Endothelial cell of umbilical vein (primary cell): Measurements from ENCODE around the gene RNF135. TPM values are rescaled to one million over a fixed set of nuclear protein-coding genes. Genes with fewer than 3 reads are reported as not detected.

Experiments used
- BruUV-seq: library from RNA; stranded (reverse); fragments of 400-500 nt; replicated peaks from 2 replicates; lab custom pipeline; 2021; lab: Mats Ljungman, UMichigan
- CTCF ChIA-PET: fragments of 300-600, 350-600 bp; sonication (Branson Sonifier 250); formaldehyde crosslinking; loops from one replicate; lab custom pipeline; 2021; ENCODE audit warnings: antibody characterized with exemption, inconsistent platforms; lab: Charles Lee
- POLR2A ChIA-PET: fragments of 300-600, 350-600 bp; sonication (Branson Sonifier 250); formaldehyde crosslinking; loops from one replicate; lab custom pipeline; 2021; ENCODE audit warnings: antibody characterized with exemption, inconsistent platforms; lab: Charles Lee
- DNase-seq: peaks from one replicate; pipeline ENCODE4 v3.0.0-alpha.2; 2011; ENCODE audit warnings: low read depth, low spot score
- FAIRE-seq: peaks from 2 replicates; lab custom pipeline; 2011; peaks lifted over from hg19 to GRCh38; lab: Jason Lieb, UNC
- H2AFZ ChIP-seq: 2 replicates; pipeline ENCODE4 v1.6.0; 2012; ENCODE audit warnings: low read depth, low read length, control low read depth, inconsistent platforms
- H3K27ac ChIP-seq: 2 replicates; pipeline ENCODE4 v1.5.1; 2011; ENCODE audit warnings: low read depth, mild to moderate bottlenecking, control low read depth, low read length, moderate library complexity; ENCODE audit not compliant: insufficient read depth
- H3K27me3 ChIP-seq, 2 experiments: 2 replicates each; pipeline versions ENCODE4 v1.6.0 to v1.6.1; 2011; ENCODE audit warnings: low read length in 2 of 2, mixed read lengths in 1 of 2; ENCODE audit not compliant: control insufficient read depth in 2 of 2, insufficient read depth in 2 of 2
- H3K36me3 ChIP-seq, 2 experiments: 2 replicates in 1 of 2; 3 replicates in 1 of 2; pipeline ENCODE4 v1.5.1; 2011; ENCODE audit warnings: low read length in 2 of 2, mild to moderate bottlenecking in 1 of 2, moderate library complexity in 1 of 2; ENCODE audit not compliant: control insufficient read depth in 2 of 2, insufficient read depth in 2 of 2; ENCODE audit errors: extremely low read depth in 1 of 2
- H3K4me1 ChIP-seq: 3 replicates; pipeline ENCODE4 v1.5.1; 2011; ENCODE audit warnings: mild to moderate bottlenecking, low read length; ENCODE audit not compliant: control insufficient read depth, insufficient read depth; ENCODE audit errors: extremely low read depth
- H3K4me2 ChIP-seq: 2 replicates; pipeline ENCODE4 v1.6.1; 2011; ENCODE audit warnings: low read length, control low read depth, mixed read lengths; ENCODE audit not compliant: insufficient read depth
- H3K4me3 ChIP-seq, 3 experiments: fragments of 200-600 bp in 1 of 3; sonication (generic), shearing (Covaris generic) in 1 of 3; replicated peaks in 1 of 3; 2 replicates each; pipeline ENCODE4 v1.5.1; 2011 to 2016; ENCODE audit warnings: control low read depth in 3 of 3, low read length in 3 of 3, mild to moderate bottlenecking in 2 of 3, inconsistent platforms in 1 of 3, low read depth in 1 of 3, moderate library complexity in 1 of 3; ENCODE audit not compliant: insufficient read depth in 1 of 3
- H3K79me2 ChIP-seq: 2 replicates; pipeline ENCODE4 v1.6.0; 2012; ENCODE audit warnings: low read length, inconsistent platforms; ENCODE audit not compliant: control insufficient read depth, insufficient read depth
- H3K9ac ChIP-seq: replicated peaks from 2 replicates; pipeline ENCODE3; 2011; ENCODE audit warnings: low read length, control low read depth; ENCODE audit not compliant: insufficient read depth; ENCODE audit errors: extremely low read depth
- H3K9me1 ChIP-seq: replicated peaks from 3 replicates; pipeline ENCODE4 v1.6.0; 2011; ENCODE audit warnings: mild to moderate bottlenecking, low read length; ENCODE audit not compliant: control insufficient read depth, insufficient read depth; ENCODE audit errors: extremely low read depth
- H3K9me3 ChIP-seq: replicated peaks from 2 replicates; pipeline ENCODE4 v1.5.1; 2012; ENCODE audit warnings: low read length, inconsistent platforms; ENCODE audit not compliant: control insufficient read depth, insufficient read depth
- H4K20me1 ChIP-seq: replicated peaks from 2 replicates; pipeline ENCODE3; 2011; ENCODE audit warnings: mild to moderate bottlenecking, low read length; ENCODE audit not compliant: control insufficient read depth, insufficient read depth; ENCODE audit errors: extremely low read depth
- CTCF ChIP-seq, 2 donors: IDR thresholded peaks; 1 replicate in 1 of 2; 2 replicates in 1 of 2; pipeline ENCODE4 v1.5.1; 2011; ENCODE audit warnings: low read length in 2 of 2, mild to moderate bottlenecking in 2 of 2, moderate library complexity in 2 of 2, control low read depth in 1 of 2, inconsistent platforms in 1 of 2, low read depth in 1 of 2; ENCODE audit not compliant: insufficient read depth in 1 of 2; ENCODE audit errors: extremely low read depth in 1 of 2
- EZH2 ChIP-seq: IDR thresholded peaks from 2 replicates; pipeline ENCODE4 v1.6.1; 2012; ENCODE audit warnings: borderline replicate concordance, low read depth, mild to moderate bottlenecking, moderate library complexity, low read length, inconsistent platforms; ENCODE audit not compliant: severe bottlenecking
- FOS ChIP-seq: IDR thresholded peaks from 2 replicates; pipeline ENCODE4 v1.6.1; 2011; ENCODE audit warnings: mild to moderate bottlenecking, low read length, moderate library complexity, borderline replicate concordance; ENCODE audit not compliant: insufficient read depth
- GATA2 ChIP-seq: IDR thresholded peaks from 2 replicates; pipeline ENCODE4 v1.7.0; 2011; ENCODE audit warnings: low read depth, mild to moderate bottlenecking, moderate library complexity, mixed read lengths, low read length; ENCODE audit not compliant: insufficient read length, insufficient read depth
- JUN ChIP-seq: IDR thresholded peaks from 2 replicates; pipeline ENCODE4 v1.6.1; 2011; ENCODE audit warnings: borderline replicate concordance, low read depth; ENCODE audit not compliant: insufficient read length, insufficient read depth
- MAX ChIP-seq: IDR thresholded peaks from 2 replicates; pipeline ENCODE4 v1.6.1; 2011; ENCODE audit not compliant: insufficient read depth, insufficient read length
- MYC ChIP-seq: IDR thresholded peaks from one replicate; pipeline ENCODE4 v1.6.1; 2011; ENCODE audit warnings: mild to moderate bottlenecking, low read depth, low read length
- POLR2A ChIP-seq: IDR thresholded peaks from 2 replicates; pipeline ENCODE4 v1.6.1; 2012; ENCODE audit warnings: low read depth, mild to moderate bottlenecking, control low read depth, low read length
- POLR2AphosphoS5 ChIP-seq: IDR thresholded peaks from 2 replicates; pipeline ENCODE4 v1.6.1; 2012; ENCODE audit warnings: low read depth, mild to moderate bottlenecking, control low read depth, low read length, moderate library complexity; ENCODE audit not compliant: insufficient read depth
- dilution Hi-C: fragments of 300-500 bp; cut with MboI; formaldehyde crosslinking; loops from one replicate; pipeline ENCODE4 v1.15.0; 2019; ENCODE audit warnings: low sequenced_read_pairs; ENCODE audit not compliant: extremely low pct_ligation_motif_present
- intact Hi-C: fragments of 100-400 bp; cut with micrococcal nuclease; formaldehyde crosslinking; loops from one replicate; pipeline ENCODE4 v1.10.0; 2022
- polyA plus RNA-seq, 4 experiments: library from polyadenylated mRNA; depleted of rRNA in 3 of 4; stranded (reverse) in 3 of 4; unstranded in 1 of 4; fragments of >200 nt; gene quantifications; 2 replicates each; pipeline versions ENCODE4 v1.2.1 to v1.2.3, GENCODE V29; 2011 to 2012; ENCODE audit warnings: missing spikeins in 1 of 4
- total RNA-seq: library from RNA; stranded (reverse); gene quantifications from 2 replicates; pipeline ENCODE4 v1.2.3, GENCODE V29; 2021

The RNF135 gene
- total and polyA plus RNA-seq, 2 donors (not counting 3 experiments of a cell fraction or from before 2014, with no cell fraction given): 11.6 to 12.0 TPM

DNA sequence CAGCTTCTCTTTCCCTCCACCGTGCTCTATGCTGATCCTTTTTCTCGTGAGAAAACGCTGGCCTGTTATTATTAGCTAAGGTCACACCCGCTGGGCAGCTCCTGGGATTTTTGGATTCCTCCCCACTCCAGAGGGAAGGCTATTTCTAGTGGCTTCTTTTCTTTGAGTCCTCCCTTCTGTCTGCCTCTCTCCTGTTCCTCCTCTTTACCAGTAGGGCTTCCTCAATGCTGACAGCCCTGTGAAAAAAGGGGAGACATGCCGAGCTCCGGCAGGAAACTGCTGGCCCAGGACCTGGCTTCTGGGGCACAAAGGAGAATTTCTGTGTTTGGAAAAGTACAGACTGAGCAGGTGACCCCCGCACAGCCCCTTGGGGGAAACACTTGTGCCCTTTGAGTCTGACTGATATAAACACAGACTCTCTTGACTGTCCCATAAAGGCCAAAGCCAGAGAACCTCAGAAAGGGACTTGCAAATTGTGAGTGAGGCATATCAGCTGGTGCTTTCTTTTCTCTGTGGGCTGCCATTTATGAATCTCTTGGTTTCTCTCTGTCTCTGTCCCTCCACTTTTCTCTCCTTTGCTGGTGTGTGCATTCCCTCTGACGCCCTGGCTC lies 14.0 kb upstream of the RNF135 start:
- intact Hi-C loops (no loop called here), dilution Hi-C loops (no loop called here)
- FAIRE-seq (no peak), DNase-seq (peak; percentile 26)
- no peak overlapping the region for H3K4me2 ChIP-seq
- H3K36me3 ChIP-seq: no peaks in the 10 kb centered on the region
- H4K20me1 ChIP-seq: no peaks in the 10 kb centered on the region
- no peaks in the 10 kb centered on the region for H3K79me2 ChIP-seq
- peaks cover 3 to 6% of the 10 kb centered on the region in 2 experiments for H3K27me3 ChIP-seq
- H3K9ac ChIP-seq: no peak overlapping the region
- no peaks in the 10 kb centered on the region for H3K4me1 ChIP-seq
- peak overlapping the region; percentile 31 for H2AFZ ChIP-seq
- BruUV-seq: no TSS peak
- no peaks in the 10 kb centered on the region for H3K9me1 ChIP-seq
- ChIA-PET CTCF (no interaction called here), POLR2A (no interaction called here)
- no peaks in the 10 kb centered on the region for H3K9me3 ChIP-seq
- no peak overlapping the region for H3K4me3 ChIP-seq
- H3K27ac ChIP-seq: no peak overlapping the region
- no peak for TF ChIP-seq MAX
- no peak for TF ChIP-seq JUN
- TF ChIP-seq MYC: no peak
- TF ChIP-seq FOS: no peak
- no peak for TF ChIP-seq GATA2
- no peak for TF ChIP-seq EZH2
- no peak for TF ChIP-seq POLR2AphosphoS5
- no peak for TF ChIP-seq POLR2A
- no peak for TF ChIP-seq CTCF (IDR thresholded peaks at IDR 0.05; ENCODE audit: extremely low read depth in 1 of 2, insufficient read depth in 1 of 2, low read depth in 1 of 2, low read length in 2 of 2)
